DMS153 treated with DMSO at 0.1 percent for 48 hours (cell line): Measurements from ENCODE around the gene B3GAT1.

ENCODE experiments used
- DNase-seq: peaks from one replicate; lab custom pipeline; 2025; ENCODE audit not compliant: unreplicated experiment; lab: John Stamatoyannopoulos, UW

Gene B3GAT1

DNA sequence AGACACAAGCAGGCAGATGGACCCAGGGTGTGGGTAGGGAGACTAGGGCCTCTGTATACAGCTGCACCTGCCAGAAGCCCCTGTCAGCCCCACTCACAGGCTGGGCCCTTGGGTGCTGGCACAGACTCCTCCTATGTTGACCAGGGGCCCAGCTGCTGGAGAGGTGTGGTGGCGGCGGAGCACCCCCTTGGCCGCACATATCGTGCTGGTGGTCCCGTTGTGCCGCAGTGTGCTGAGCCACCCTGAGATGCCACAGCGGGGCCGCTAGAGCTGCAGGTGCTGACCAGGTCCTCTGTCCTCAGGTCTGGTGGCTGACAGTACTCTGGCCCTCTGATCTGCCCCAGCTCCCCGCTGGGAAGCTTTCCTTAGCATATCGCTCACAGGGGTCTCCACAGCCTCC, 30.2 kb upstream of the B3GAT1 start:
- DNase-seq, result no peak

DNA sequence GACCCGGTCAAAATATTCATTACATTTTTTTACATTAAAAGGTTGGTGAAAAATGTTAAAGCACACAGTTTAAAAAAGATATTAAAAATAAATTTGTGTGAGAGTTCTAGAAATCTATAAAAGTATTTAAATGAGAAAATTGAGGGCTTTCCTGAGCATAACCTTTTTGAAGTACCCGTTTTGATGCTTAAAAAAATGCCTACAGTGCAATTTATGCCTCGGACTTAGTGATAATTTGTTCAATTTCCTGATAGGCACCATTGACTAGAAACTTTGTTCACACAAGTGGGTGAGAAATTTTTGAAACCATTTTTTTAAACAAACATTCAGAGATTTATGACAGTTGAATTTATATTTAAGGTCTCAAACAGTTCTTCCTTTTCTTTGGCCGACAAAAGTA, 29.7 kb upstream of the B3GAT1 start:
- DNase-seq, result no peak

DNA sequence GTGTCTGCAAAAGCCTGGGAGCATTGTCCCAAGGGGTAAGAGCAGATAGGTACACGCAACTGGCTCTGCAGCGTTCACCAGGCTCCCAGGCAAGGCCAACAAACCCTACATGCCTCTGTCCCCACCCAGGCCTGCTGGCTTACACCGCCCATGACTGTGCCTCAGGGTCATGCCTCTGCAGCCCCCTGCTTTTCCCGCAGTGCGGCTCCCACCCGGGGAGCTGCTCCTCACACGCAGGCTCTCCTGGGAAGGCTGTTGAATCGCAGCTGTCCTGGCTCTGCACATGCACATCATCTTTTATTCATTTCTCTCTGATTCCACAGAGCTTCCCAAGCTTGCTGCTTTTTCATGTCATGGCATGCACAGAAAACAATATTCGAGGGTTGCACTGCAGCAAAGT, 29.2 kb upstream of the B3GAT1 start:
- no peak for DNase-seq

DNA sequence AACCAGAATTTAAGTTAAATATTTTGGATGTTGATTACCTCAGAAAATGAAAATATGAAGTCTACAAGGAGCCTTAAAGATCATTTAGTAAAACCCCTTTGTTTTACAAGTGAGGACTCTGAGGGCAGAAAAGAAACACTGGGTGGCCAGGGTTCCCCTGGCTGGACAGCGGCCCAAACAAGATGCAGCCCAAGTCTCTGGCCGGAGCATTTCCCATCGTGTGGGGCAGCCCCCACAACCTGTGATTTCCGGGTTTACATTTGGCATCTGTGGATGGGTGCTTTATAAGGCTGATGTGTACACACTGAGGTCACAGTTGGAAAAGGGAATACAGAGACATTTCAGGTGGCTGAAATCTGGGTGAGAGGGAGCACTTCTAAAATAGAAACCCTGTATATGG, 28.8 kb upstream of the B3GAT1 start:
- no peak for DNase-seq

GRCh38 chr11:134438542-134439537, 26.8 kb upstream of the B3GAT1 start:
- DNase-seq, result no peak

DNA sequence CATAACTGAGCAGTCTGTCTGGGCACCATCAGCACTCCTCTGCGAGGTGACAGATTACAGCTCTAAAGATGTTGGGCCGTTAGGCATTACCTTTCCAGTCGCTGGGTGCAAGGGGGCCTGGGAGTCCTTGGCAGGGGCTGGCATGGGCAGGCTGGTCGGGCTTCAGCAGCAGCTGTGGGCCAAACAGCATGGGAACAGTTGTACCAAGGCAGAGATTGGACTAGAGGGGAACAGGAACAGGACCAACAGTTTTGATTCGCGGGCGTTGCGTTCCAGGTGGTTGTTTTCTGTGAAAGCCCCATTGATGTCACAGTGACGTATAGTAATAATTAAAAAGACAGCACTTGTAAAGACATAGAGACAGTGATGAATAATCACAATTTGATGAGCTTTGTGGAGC, 25.8 kb upstream of the B3GAT1 start:
- DNase-seq, result no peak

GRCh38 chr11:134436781-134437180, 24.7 kb upstream of the B3GAT1 start:
- DNase-seq, result no peak

- no peak for DNase-seq
Observed at GRCh38 chr11:134433806-134434205, 21.8 kb upstream of the B3GAT1 start.

GRCh38 chr11:134433251-134433650, 21.2 kb upstream of the B3GAT1 start:
- no peak for DNase-seq

GRCh38 chr11:134432776-134433175, 20.7 kb upstream of the B3GAT1 start:
- DNase-seq, result no peak

DNA sequence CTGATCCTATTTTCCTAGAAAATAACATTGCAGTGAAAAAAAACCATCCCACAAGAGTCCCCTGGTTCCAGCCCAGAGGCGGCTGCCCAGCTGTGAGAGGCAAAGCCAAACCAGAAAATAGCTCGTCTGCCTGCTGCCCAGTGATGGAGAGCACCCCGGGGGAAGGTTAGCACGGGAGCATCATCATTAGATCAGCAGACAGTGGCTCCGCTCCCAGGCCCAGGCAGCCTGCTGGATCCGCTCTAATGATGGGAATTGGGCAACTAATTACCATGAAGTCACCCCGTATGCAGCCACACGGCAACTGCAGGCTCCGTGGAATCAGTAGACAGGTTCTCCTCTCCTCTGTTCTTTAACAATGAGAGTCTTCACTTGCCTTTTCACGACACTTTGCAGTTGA, 17.1 kb upstream of the B3GAT1 start:
- DNase-seq, result no peak

- no peak for DNase-seq
Observed at GRCh38 chr11:134425816-134426536, 13.9 kb upstream of the B3GAT1 start.

DNA sequence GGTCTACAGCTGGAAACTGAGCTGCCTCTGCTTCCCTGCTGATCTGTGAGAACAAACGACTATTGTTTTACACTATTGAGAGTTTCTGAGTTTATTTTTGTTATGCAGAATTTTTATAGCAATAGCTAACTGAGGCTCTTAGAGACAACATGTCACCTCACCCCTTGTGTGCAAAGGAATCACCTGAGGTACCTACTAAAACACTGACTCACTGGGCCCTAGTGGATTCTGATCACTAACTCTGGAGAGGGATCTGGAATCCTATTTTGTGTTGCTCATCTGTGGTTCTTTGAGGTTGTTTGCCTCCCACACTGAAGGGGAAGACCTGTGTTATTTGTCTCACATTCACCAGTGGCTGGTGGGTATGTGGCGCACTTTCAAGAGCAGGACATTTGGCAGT, 13.4 kb upstream of the B3GAT1 start:
- DNase-seq, result no peak

GRCh38 chr11:134423106-134423505, 11.1 kb upstream of the B3GAT1 start:
- no peak for DNase-seq

DNA sequence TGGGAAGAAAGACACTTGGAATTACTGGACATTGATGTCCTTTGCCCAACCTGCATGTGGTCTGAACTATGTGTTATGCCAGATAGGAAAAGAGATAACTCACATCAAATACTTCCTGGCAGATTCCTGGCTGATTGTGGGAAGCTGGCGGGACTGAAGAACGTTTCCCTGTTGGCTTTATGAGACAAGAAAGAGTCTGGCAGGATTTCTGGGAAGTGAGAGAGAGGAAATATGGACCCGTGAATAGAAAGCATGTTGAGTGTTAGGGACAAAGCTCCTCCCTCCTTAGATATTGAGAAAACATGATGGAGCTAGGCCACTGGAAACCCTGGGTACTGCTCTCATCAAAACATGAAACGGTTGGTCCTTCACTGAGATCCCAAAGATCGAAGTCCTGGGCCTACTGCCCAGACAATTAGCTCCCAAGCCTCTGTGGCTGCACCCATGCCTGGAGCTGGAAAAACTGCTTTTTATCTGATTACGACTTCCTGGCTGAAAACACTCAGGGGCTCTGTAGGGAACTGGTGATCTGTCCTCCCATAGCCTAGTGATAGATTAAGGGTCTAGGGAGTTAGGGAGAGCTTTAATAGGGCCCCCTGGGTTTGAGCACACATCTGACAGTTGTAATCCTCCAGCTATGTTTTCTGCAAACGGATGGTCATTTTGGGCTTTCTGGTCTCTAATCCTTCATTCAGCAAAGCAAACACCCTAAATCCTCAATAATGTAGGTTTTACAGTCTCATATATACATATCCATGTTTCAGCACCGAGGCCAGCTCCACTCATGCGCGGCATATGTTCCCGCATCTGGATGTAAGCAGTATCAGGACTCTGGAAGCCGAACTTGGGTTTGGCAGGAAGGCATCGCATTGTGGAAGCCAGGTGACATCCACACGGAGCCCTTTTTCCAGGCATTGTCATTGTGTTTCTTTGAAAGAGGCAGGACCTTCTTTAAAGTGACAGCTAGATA, 6.1 kb upstream of the B3GAT1 start:
- no peak for DNase-seq

- DNase-seq, result no peak
Observed at GRCh38 chr11:134416726-134417125, 4.7 kb upstream of the B3GAT1 start.

GRCh38 chr11:134414766-134415765, 3.0 kb upstream of the B3GAT1 start:
- DNase-seq, result peak; percentile 51

DNA sequence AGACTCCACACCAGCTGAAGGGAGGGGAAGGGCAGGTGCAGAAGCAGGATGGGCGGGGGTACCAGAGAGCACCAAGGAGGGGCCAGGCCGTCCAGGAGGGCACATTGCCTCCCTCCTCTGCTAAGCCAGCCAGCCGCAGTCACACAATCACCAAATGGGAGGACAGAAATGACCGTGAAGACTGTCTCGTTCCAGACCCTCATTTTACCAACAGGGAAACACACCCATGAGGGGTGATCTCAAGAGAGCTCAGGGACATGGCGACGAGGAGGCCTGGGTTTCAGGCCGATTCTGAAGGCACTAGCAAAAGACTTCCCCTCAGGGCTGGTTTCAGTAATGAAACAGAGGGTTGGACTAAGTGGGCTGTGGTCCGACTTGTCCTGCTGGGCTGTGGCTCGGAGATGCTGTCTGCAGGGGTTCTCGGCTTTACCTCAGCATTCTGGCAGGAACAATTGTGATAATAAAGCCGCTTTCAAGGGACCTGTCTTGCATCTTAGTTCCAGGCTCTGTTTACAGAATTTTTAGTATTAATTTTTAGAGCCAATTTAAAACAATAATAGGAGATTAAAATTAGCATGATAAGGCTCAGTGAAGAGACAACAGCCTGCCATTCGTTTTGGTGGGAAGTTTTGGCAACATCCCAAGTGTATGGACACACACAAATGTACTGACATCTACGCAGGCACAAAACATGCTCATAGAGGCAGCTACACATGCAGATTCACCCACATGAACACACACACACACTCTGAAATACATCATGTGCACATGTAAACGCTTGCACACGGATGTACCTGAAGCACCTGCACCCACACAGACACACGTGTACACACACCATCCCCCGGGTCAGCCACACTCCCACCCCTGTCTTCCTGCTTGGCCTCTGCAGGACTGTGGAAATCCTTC, 2.0 kb upstream of the B3GAT1 start:
- no peak for DNase-seq
